Activated naive CD4-positive, alpha-beta T cell treated with anti-CD3 and anti-CD28 coated beads, Interleukin-2, amount 50 U/mL, for 24 hours (primary cell): ENCODE measurements around the gene LPP.

ENCODE experiments used
- H3K27ac Mint-ChIP-seq: one replicate; pipeline ENCODE4 v1.8.0; 2021; ENCODE audit warnings: mild to moderate bottlenecking, mixed read lengths
- H3K27me3 Mint-ChIP-seq: one replicate; pipeline ENCODE4 v1.8.0; 2021; ENCODE audit warnings: mixed read lengths
- H3K36me3 Mint-ChIP-seq: one replicate; pipeline ENCODE4 v1.8.0; 2021; ENCODE audit warnings: mixed read lengths
- H3K4me1 Mint-ChIP-seq: one replicate; pipeline ENCODE4 v1.8.0; 2021; ENCODE audit warnings: mixed read lengths
- H3K4me3 Mint-ChIP-seq: one replicate; pipeline ENCODE4 v1.8.0; 2021; ENCODE audit warnings: mild to moderate bottlenecking, mixed read lengths
- H3K9me3 Mint-ChIP-seq: one replicate; pipeline ENCODE4 v1.8.0; 2021; ENCODE audit warnings: mixed read lengths

Gene LPP

DNA sequence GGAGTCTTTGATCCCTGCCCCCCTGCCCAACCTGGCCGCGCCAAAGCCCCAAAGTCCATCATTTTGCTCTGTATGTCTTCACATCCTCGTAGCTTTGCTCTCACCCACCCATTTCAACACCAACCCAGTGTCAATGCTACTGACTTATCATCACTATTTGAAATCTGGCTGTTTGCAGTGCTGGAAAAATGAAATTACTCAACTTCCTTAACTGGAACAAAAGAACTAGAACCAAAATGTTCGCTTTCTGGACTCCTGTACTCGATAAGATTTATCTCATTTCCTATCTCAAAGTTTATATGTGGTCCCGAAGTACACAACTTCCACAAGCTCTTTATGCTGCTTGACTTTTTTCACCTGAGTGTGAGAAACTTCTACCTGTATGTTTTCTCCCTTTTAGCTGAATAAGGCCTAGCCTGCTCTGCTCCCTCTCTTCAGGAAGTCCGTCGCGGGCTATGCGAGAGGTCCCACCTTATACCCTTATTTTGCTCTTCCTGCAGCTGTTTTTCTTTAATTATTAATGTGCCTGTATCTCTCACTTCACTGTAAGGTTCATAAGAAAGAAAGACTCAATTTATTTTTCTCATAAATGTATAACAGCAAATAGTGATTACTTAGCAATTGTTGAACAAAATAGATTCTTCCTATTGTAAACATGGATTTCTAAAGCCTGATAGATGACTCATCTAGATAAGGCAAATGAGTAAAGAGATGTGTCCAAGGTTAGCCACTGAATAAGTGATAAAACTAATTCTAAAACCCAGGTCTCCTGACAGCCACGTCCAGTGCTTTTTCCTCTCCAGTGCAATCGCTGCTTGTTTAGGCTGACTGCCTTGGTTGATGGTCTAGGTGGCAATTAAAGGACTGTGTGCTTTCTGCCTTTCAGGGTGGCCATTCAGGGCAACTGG is 553.7 kb downstream of the LPP start:
- H3K27me3 Mint-ChIP-seq = no peaks in the 10 kb centered on the region
- H3K9me3 Mint-ChIP-seq = no peaks in the 10 kb centered on the region
- peaks cover 12% of the 10 kb centered on the region for H3K4me1 Mint-ChIP-seq
- H3K36me3 Mint-ChIP-seq = peaks cover 14% of the 10 kb centered on the region
- H3K27ac Mint-ChIP-seq = no peak overlapping the region
- no peak overlapping the region for H3K4me3 Mint-ChIP-seq

DNA sequence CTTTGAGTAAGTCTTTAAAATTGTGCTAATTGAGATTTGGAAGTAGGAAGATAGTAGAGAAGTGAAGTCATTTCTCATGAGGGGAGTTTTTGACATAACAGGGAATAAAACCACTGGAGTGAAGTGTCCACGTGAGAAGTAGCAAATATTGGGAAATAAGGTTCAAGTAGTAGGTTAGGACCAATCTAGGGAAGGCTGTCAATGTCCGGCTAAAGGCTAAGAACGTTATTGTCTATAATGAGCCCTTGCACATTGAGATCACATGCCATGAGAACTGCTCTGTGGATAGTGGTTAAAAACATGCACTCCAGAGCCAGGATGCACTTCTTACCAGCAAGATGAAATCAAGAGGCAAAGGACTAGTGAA is 557.9 kb downstream of the LPP start:
- H3K36me3 Mint-ChIP-seq = peaks cover 9% of the 10 kb centered on the region
- H3K4me1 Mint-ChIP-seq = peaks cover 6% of the 10 kb centered on the region
- no peaks in the 10 kb centered on the region for H3K27me3 Mint-ChIP-seq
- no peak overlapping the region for H3K4me3 Mint-ChIP-seq
- no peak overlapping the region for H3K27ac Mint-ChIP-seq
- H3K9me3 Mint-ChIP-seq = no peaks in the 10 kb centered on the region

DNA sequence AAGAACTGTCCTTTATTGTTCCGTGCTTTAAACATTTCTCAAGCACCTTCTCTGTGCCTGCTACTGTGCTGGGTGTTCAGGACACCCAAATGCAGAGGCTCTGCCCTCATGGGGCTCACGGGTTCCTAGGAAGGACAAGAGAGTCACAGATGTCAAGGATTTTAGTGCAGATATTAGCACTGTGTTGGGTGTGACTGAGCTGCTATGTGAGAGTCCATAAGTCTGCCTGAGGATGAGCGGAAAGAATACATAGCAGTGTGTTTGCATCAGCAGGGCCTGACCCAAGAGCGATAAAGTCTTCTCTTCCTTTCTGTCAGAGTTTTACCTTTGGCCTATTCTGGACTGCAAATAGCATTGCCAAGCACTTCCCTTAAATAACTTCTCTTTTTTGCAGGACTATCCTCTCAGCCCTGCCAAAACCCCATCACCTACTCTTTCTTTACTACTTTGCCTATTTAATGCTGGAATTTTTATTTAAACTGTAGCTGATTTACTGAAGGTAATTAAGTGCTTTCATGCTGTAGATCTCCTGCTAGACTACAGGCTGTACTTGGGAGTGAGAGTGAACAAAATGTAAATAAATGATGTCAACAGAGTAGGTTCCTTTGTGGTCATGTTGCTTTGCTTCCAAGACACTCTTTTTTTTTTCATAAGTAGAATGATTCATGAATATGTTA is 558.4 kb downstream of the LPP start:
- Mint-ChIP-seq H3K4me3 (no peak overlapping the region), H3K36me3 (peaks cover 12% of the 10 kb centered on the region), H3K4me1 (peaks cover 4% of the 10 kb centered on the region), H3K9me3 (no peaks in the 10 kb centered on the region), H3K27me3 (no peaks in the 10 kb centered on the region), H3K27ac (no peak overlapping the region)

DNA sequence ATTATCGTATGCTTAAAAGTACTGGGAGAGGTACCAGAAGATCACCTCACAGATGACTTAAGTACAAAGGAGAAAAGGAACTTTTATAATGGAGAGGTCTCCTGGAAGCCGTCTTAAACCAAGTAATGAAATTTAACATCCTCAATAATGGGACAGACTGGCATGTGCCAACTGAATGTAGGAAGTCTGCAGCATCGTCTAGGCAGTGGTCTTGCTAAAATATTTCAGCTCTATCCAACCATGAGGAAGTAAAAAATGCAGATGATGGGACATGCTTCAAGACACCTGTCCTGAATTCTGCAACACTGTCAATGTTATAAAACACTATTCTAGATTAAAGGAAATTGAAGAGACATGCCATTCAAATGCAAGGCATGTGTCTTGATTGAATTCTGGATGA is 559.0 kb downstream of the LPP start:
- Mint-ChIP-seq H3K9me3 (no peaks in the 10 kb centered on the region), H3K4me1 (no peaks in the 10 kb centered on the region), H3K27me3 (no peaks in the 10 kb centered on the region), H3K36me3 (peaks cover 9% of the 10 kb centered on the region), H3K27ac (no peak overlapping the region), H3K4me3 (no peak overlapping the region)

DNA sequence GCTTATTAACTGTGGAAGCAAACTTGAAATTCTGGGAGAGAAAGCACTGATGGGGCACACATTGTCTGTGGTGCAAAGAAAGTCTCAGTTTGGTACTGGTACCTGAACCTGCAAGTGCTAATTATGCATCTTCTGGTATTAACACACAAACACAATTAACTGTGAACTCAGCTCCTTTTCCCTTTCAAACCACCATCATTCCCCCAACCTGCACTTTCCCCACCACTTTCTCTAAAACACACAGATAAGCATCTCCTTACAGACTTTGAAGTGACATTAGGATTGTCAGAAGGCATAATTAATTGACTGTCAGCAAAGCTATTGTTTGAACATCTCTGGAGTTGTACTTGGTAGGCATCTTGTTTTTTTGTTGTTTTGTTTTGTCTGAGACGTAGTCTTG is 565.6 kb downstream of the LPP start:
- Mint-ChIP-seq H3K4me1 (peaks cover 12% of the 10 kb centered on the region), H3K27me3 (no peaks in the 10 kb centered on the region), H3K36me3 (peaks cover 3% of the 10 kb centered on the region), H3K4me3 (no peak overlapping the region), H3K27ac (no peak overlapping the region), H3K9me3 (no peaks in the 10 kb centered on the region)

DNA sequence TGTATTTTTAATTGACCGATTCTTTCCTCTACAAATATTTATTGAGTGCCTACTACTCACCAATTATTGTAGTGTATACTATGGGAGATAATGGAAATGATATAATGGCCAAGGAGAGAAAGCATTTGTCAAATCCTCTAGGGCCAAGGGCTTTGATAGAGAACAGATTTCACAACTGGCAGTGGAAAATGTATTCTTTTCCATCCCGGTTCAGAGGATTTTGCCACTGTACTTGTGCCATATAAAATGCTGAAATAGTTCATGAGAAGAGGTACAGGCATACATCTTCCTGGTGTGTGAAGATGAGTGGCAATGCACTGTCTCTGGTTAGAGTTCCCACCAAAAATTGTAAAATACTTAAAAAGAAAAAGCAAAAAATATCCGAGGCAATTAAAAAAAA is 566.3 kb downstream of the LPP start:
- Mint-ChIP-seq H3K4me3 (no peak overlapping the region), H3K9me3 (no peaks in the 10 kb centered on the region), H3K4me1 (peaks cover 12% of the 10 kb centered on the region), H3K27ac (no peak overlapping the region), H3K36me3 (peaks cover 3% of the 10 kb centered on the region), H3K27me3 (no peaks in the 10 kb centered on the region)

DNA sequence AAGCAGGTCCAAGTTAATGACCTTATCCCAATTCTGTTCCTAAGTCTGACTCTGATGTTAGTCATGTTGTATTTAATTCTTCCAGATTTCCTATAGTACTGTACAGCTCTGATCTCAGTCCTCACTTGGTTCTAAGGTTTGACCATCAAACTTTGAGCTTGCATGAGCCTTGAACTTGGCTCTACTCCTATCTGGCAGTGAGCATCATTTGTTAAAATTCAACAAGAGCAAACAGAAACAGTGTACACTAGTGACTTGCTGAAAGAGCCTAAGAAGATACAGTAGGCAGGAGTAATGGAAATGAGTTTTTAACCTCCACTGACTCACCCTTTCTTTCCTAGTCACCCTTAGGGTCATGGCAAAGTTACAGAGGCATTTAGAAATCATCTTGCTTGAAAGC is 566.7 kb downstream of the LPP start:
- peaks cover 3% of the 10 kb centered on the region for H3K36me3 Mint-ChIP-seq
- H3K27ac Mint-ChIP-seq = no peak overlapping the region
- no peak overlapping the region for H3K4me3 Mint-ChIP-seq
- no peaks in the 10 kb centered on the region for H3K27me3 Mint-ChIP-seq
- peaks cover 12% of the 10 kb centered on the region for H3K4me1 Mint-ChIP-seq
- no peaks in the 10 kb centered on the region for H3K9me3 Mint-ChIP-seq

DNA sequence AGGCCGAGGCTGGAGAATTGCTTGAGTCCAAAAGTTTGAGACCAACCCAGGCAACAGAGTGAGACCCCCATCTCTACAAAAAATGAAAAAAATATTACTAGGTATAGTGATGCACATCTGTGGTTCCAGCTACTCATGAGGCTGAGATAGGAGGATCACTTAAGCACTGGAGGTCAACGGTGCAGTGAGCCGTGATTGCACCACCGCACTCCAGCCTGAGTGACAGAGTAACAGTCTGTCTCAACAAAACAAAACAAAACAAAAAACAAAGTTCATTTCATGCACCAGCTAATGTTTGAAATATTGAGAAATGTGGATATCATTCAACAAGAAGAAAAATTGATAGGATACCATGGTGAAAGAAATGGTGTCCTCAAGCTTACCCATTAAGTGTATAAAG is 567.4 kb downstream of the LPP start:
- Mint-ChIP-seq H3K4me3 (no peak overlapping the region), H3K27ac (no peak overlapping the region), H3K36me3 (peaks cover 3% of the 10 kb centered on the region), H3K9me3 (no peaks in the 10 kb centered on the region), H3K27me3 (no peaks in the 10 kb centered on the region), H3K4me1 (peaks cover 12% of the 10 kb centered on the region)

DNA sequence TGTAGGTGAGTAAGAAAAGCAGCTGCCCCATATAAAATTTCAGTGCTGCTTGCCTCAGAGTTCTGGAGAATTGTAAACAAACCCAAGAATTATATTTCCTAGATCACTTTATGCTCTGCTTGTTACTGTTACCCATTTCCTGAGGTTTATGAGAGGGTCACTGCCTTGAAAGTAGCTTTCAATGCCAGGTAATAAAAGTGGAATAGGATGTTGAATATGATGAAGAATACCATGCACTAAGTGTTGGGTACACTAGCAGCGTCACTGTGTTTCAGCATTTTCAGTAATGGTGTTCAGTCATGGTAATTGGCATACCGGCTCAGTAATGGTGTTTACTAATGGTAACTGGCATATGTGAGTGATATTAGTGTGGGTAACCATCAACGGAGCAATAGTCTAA is 568.0 kb downstream of the LPP start:
- no peaks in the 10 kb centered on the region for H3K9me3 Mint-ChIP-seq
- H3K27ac Mint-ChIP-seq = no peak overlapping the region
- peaks cover 3% of the 10 kb centered on the region for H3K36me3 Mint-ChIP-seq
- no peaks in the 10 kb centered on the region for H3K27me3 Mint-ChIP-seq
- no peak overlapping the region for H3K4me3 Mint-ChIP-seq
- H3K4me1 Mint-ChIP-seq = peaks cover 14% of the 10 kb centered on the region

DNA sequence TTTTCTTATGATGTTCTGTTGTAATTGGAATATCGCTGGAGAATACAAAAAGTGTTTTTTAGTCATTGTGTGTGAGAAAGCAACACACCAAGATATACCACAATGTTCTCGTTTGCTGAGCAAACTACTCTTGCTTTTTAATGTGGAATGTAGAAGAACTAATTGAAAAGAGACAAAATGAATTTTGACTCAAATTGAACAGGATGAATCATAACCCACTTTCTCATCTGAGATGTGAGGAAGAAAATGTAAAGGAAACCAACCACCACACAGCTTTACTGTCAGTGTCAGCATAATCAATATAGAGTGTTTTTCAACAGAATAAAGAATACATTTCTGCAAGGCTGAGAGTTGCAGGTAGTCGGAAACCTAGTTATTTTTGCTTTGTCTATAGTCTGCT is 569.0 kb downstream of the LPP start:
- H3K4me1 Mint-ChIP-seq = peaks cover 20% of the 10 kb centered on the region

DNA sequence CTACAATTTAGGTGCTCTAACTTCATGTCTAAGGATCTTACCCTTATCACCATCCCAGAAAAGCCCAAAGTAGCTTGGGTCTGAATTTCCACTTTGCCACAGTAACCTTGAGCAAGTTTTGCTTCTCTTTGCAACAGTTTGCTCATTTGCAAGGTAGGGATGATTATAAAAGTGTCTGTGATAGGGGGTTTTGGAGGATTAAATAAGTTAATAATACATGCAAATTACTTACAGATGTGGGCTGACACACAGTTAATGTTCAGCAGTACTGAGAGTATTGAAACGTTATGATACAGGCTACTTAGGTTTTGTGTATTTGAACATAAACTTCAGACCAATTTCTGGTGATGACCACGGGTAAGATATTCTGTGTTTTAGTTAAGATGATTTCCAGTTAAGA is 573.1 kb downstream of the LPP start:
- Mint-ChIP-seq H3K4me1 (peaks cover 33% of the 10 kb centered on the region), H3K4me3 (no peak overlapping the region), H3K27ac (no peak overlapping the region), H3K36me3 (peaks cover 2% of the 10 kb centered on the region), H3K9me3 (no peaks in the 10 kb centered on the region), H3K27me3 (no peaks in the 10 kb centered on the region)

More for the DNA sequence above, 569.0 kb downstream of the LPP start:
- Mint-ChIP-seq H3K27ac (no peak overlapping the region), H3K9me3 (no peaks in the 10 kb centered on the region), H3K36me3 (no peaks in the 10 kb centered on the region), H3K4me3 (no peak overlapping the region), H3K27me3 (no peaks in the 10 kb centered on the region)

DNA sequence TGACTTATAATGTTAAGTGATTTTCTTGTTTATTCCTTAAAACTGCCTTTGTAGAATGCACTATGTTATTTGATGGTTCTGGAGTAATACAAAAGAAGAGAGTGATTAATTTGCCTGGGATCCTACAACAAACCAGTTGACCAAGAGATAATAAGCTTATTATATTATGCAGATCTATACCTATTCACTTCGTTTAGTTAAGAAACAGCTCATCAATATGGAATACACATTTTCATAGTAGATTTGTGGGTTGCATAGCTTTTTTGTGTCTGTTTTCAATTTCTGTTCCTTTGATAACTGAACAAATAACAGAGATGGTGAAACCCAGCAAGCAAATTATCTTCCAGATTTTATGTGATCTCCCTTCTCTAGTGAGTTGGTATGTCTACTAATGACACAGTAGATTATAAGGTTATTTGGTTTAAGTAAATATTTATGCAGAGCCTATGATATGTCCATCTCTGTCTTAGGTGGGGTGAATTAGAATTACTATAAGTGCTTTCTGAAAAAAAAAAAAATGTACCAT is 574.5 kb downstream of the LPP start:
- H3K4me3 Mint-ChIP-seq = no peak overlapping the region
- H3K27ac Mint-ChIP-seq = no peak overlapping the region
- peaks cover 25% of the 10 kb centered on the region for H3K4me1 Mint-ChIP-seq
- peaks cover 2% of the 10 kb centered on the region for H3K36me3 Mint-ChIP-seq
- H3K9me3 Mint-ChIP-seq = no peaks in the 10 kb centered on the region
- H3K27me3 Mint-ChIP-seq = no peaks in the 10 kb centered on the region

DNA sequence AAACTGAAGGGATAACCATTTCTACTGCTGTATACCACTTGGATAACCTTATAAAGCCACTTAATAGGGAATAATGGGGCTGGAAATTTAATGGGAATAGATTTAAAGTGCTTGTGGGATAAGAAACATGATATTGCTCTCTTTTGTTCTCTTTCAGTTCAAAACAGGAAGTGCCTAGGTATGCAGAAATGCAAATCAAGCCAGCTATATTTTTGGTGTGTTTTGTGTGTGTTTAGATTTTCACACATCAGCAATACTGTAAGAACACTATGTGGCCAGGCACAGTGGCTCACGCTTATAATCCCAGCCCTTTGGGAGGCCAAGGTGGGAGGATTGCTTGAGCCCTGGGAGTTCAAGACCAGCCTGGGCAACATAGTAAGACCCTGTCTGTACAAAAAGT is 575.5 kb downstream of the LPP start:
- H3K27ac Mint-ChIP-seq = no peak overlapping the region

DNA sequence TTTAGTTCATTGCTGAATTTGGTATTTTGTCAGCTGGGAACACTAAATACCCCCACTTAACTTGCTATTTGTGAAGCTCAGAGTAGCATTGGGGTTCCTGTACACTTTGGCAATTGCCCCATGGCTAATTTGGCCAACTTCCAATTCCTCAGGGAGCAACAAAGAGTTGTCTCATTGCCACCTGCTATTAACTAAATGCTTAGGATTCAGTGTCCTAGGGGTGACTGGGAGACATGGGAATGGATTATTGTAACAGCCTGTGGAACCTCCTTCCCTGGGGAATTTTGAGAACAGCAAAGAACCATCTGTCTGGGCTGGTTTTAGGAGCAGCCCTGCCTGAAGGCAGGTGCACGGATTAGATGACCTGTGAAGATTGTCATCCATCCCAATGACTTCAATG is 580.4 kb downstream of the LPP start:
- Mint-ChIP-seq H3K4me1 (peaks cover 3% of the 10 kb centered on the region), H3K36me3 (peaks cover 3% of the 10 kb centered on the region), H3K27ac (no peak overlapping the region), H3K4me3 (no peak overlapping the region), H3K27me3 (no peaks in the 10 kb centered on the region), H3K9me3 (no peaks in the 10 kb centered on the region)

More for the DNA sequence above, 575.5 kb downstream of the LPP start:
- H3K4me1 Mint-ChIP-seq = peaks cover 25% of the 10 kb centered on the region
- peaks cover 2% of the 10 kb centered on the region for H3K36me3 Mint-ChIP-seq
- no peaks in the 10 kb centered on the region for H3K27me3 Mint-ChIP-seq
- no peaks in the 10 kb centered on the region for H3K9me3 Mint-ChIP-seq
- no peak overlapping the region for H3K4me3 Mint-ChIP-seq

DNA sequence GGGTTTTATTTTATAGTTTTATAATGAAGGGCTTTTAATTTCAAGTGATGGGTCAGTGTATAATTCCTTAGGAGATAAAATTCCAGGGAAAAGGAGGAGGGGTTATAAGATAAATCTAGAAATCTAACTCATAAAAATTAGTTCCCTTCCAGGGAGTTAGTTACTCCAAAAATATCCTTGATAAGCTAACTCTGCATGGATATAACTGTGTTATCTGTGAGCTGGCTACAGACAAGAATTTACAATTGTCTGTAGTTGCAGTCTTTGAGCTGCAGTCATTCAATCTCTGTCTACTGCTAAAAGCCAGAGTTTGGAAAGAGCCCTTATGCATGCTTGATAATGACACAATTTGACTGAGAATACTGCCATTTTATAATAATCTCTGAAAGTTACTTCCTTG is 585.6 kb downstream of the LPP start:
- no peak overlapping the region for H3K4me3 Mint-ChIP-seq
- H3K36me3 Mint-ChIP-seq = peaks cover 2% of the 10 kb centered on the region
- H3K27me3 Mint-ChIP-seq = no peaks in the 10 kb centered on the region
- H3K9me3 Mint-ChIP-seq = no peaks in the 10 kb centered on the region
- H3K4me1 Mint-ChIP-seq = no peaks in the 10 kb centered on the region
- H3K27ac Mint-ChIP-seq = no peak overlapping the region

DNA sequence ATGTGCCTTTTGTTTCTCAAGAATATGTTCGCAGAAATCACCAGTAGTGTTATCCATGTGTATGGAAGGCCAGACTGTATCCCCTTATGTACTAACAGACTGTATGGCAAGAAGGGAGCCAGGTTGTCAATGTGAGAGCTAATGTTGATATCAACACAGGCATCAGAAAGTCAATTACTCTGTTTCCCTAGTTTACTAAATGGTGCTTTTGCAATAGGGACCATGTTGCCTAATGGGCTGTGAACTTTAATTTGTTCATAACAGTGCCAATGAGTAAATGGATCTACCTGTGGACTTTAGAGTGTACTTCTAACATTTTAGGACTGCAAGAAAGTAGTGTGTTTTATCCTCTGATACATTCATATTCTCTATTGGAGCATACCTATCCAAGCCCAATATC is 586.1 kb downstream of the LPP start:
- Mint-ChIP-seq H3K4me1 (no peaks in the 10 kb centered on the region), H3K27me3 (no peaks in the 10 kb centered on the region), H3K4me3 (no peak overlapping the region), H3K9me3 (no peaks in the 10 kb centered on the region), H3K36me3 (peaks cover 2% of the 10 kb centered on the region), H3K27ac (no peak overlapping the region)
